H1 (cell line): ENCODE measurements around the gene GAS2L1. TPM values are rescaled to one million over a fixed set of nuclear protein-coding genes. Genes with fewer than 3 reads are reported as not detected.

Source experiments
- BCL11A ChIP-seq, 2 experiments: IDR thresholded peaks; one replicate each; pipeline ENCODE4 v1.6.1; 2011; ENCODE audit warnings: low read depth in 2 of 2, low read length in 2 of 2, mild to moderate bottlenecking in 2 of 2
- CBX8 ChIP-seq: fragments of 300-800, 300-1000 bp; sonication (generic); IDR thresholded peaks from 2 replicates; pipeline ENCODE4 v1.7.1; 2016; ENCODE audit warnings: low read depth, low read length, borderline replicate concordance
- EGR1 ChIP-seq: IDR thresholded peaks from 2 replicates; pipeline ENCODE4 v1.6.1; 2011; ENCODE audit warnings: low read depth, low read length, borderline replicate concordance
- HDAC2 ChIP-seq, 2 experiments: fragments of 300-600 bp in 1 of 2; sonication (generic) in 1 of 2; IDR thresholded peaks; 2 replicates each; pipeline ENCODE4 v1.6.1; 2011 to 2012; ENCODE audit warnings: low read depth in 2 of 2, low read length in 2 of 2, mild to moderate bottlenecking in 2 of 2, moderate library complexity in 2 of 2, borderline replicate concordance in 1 of 2, inconsistent platforms in 1 of 2
- NRF1 ChIP-seq: IDR thresholded peaks from 2 replicates; pipeline ENCODE4 v1.6.1; 2011; ENCODE audit warnings: mild to moderate bottlenecking, low read depth, low read length, improper control_type of control experiment
- RNF2 ChIP-seq: fragments of 200-900, 300-1000 bp; sonication (generic); IDR thresholded peaks from 2 replicates; pipeline ENCODE4 v1.7.1; 2016; ENCODE audit warnings: borderline replicate concordance, low read depth, mild to moderate bottlenecking, antibody characterized with exemption, low read length; ENCODE audit not compliant: poor library complexity, severe bottlenecking; ENCODE audit errors: missing control alignments
- SIX5 ChIP-seq: IDR thresholded peaks from 2 replicates; pipeline ENCODE4 v1.6.1; 2011; ENCODE audit warnings: mild to moderate bottlenecking, low read depth, low read length
- SP1 ChIP-seq: IDR thresholded peaks from 2 replicates; pipeline ENCODE4 v1.6.1; 2011; ENCODE audit warnings: low read depth, low read length
- TAF7 ChIP-seq: optimal IDR thresholded peaks from 2 replicates; pipeline ENCODE3; 2011; ENCODE audit warnings: low read depth, mild to moderate bottlenecking, inconsistent platforms, low read length, moderate library complexity, borderline replicate concordance
- polyA plus RNA-seq, 7 experiments: library from polyadenylated mRNA; depleted of rRNA in 3 of 7; stranded (reverse) in 5 of 7; unstranded in 2 of 7; fragments of >200 nt in 5 of 7; fragments of 200-250 nt in 2 of 7; gene quantifications; 1 replicate in 5 of 7; 2 replicates in 1 of 7; 4 replicates in 1 of 7; pipeline versions ENCODE4 v1.2.1 to v1.2.3, GENCODE V29; 2011 to 2013; ENCODE audit warnings: missing spikeins in 2 of 7, mixed read lengths in 2 of 7
- total RNA-seq: library from RNA; stranded (reverse); fragmentation: NEBNext Ultra II Directional; extraction: Animal tissue kit (Norgen Biotek cat#: 25700); gene quantifications from 2 replicates; pipeline ENCODE4 v1.2.1, GENCODE V29; 2021
- TF ChIP-seq, protein P1 (sequence below): fragments of 300-600 bp; sonication (generic); IDR thresholded peaks from 2 replicates; pipeline ENCODE4 v1.7.1; 2012; ENCODE audit warnings: low read length, moderate library complexity, mild to moderate bottlenecking, inconsistent platforms; ENCODE audit not compliant: insufficient replicate concordance

The GAS2L1 gene
- total and polyA plus RNA-seq, 2 of the 8 experiments (the other 6 are each of a cell fraction or from before 2014, with no cell fraction given): 3.6 to 10.1 TPM

DNA sequence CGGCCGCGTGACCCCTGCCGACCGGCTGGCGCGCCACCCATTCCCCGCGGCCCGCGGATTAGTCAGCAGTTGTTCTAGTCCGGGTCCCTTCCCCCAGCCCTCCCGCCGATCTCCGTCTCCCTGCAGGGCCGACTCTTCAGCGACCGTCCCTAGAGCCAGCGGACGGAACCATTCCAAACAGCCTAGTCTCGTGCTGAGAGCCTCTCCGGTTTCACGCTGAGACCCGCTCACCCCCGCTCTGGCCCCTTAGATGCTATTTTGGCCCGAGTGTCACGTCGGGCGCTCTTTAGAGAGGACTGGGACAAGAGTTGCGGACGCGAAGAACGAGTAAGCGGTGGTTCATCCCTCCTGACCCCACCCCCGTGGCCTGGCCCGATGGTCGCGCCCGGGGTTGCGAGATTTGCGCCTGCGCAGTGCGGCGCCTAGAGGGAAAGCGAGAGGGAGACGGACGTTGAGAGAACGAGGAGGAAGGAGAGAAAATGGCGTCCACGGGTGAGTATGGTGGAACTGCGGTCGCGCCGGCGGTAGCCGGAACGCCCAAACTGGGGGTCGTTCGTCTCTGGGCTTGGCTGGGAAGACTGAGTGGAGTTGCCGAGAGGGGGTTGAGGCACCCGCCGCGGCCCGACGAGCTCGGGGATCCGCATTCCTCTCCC, 38.5 kb upstream of the GAS2L1 start, which contains the start of the genes EWSR1 and RHBDD3 (continued):
- TF ChIP-seq, protein P1, sequence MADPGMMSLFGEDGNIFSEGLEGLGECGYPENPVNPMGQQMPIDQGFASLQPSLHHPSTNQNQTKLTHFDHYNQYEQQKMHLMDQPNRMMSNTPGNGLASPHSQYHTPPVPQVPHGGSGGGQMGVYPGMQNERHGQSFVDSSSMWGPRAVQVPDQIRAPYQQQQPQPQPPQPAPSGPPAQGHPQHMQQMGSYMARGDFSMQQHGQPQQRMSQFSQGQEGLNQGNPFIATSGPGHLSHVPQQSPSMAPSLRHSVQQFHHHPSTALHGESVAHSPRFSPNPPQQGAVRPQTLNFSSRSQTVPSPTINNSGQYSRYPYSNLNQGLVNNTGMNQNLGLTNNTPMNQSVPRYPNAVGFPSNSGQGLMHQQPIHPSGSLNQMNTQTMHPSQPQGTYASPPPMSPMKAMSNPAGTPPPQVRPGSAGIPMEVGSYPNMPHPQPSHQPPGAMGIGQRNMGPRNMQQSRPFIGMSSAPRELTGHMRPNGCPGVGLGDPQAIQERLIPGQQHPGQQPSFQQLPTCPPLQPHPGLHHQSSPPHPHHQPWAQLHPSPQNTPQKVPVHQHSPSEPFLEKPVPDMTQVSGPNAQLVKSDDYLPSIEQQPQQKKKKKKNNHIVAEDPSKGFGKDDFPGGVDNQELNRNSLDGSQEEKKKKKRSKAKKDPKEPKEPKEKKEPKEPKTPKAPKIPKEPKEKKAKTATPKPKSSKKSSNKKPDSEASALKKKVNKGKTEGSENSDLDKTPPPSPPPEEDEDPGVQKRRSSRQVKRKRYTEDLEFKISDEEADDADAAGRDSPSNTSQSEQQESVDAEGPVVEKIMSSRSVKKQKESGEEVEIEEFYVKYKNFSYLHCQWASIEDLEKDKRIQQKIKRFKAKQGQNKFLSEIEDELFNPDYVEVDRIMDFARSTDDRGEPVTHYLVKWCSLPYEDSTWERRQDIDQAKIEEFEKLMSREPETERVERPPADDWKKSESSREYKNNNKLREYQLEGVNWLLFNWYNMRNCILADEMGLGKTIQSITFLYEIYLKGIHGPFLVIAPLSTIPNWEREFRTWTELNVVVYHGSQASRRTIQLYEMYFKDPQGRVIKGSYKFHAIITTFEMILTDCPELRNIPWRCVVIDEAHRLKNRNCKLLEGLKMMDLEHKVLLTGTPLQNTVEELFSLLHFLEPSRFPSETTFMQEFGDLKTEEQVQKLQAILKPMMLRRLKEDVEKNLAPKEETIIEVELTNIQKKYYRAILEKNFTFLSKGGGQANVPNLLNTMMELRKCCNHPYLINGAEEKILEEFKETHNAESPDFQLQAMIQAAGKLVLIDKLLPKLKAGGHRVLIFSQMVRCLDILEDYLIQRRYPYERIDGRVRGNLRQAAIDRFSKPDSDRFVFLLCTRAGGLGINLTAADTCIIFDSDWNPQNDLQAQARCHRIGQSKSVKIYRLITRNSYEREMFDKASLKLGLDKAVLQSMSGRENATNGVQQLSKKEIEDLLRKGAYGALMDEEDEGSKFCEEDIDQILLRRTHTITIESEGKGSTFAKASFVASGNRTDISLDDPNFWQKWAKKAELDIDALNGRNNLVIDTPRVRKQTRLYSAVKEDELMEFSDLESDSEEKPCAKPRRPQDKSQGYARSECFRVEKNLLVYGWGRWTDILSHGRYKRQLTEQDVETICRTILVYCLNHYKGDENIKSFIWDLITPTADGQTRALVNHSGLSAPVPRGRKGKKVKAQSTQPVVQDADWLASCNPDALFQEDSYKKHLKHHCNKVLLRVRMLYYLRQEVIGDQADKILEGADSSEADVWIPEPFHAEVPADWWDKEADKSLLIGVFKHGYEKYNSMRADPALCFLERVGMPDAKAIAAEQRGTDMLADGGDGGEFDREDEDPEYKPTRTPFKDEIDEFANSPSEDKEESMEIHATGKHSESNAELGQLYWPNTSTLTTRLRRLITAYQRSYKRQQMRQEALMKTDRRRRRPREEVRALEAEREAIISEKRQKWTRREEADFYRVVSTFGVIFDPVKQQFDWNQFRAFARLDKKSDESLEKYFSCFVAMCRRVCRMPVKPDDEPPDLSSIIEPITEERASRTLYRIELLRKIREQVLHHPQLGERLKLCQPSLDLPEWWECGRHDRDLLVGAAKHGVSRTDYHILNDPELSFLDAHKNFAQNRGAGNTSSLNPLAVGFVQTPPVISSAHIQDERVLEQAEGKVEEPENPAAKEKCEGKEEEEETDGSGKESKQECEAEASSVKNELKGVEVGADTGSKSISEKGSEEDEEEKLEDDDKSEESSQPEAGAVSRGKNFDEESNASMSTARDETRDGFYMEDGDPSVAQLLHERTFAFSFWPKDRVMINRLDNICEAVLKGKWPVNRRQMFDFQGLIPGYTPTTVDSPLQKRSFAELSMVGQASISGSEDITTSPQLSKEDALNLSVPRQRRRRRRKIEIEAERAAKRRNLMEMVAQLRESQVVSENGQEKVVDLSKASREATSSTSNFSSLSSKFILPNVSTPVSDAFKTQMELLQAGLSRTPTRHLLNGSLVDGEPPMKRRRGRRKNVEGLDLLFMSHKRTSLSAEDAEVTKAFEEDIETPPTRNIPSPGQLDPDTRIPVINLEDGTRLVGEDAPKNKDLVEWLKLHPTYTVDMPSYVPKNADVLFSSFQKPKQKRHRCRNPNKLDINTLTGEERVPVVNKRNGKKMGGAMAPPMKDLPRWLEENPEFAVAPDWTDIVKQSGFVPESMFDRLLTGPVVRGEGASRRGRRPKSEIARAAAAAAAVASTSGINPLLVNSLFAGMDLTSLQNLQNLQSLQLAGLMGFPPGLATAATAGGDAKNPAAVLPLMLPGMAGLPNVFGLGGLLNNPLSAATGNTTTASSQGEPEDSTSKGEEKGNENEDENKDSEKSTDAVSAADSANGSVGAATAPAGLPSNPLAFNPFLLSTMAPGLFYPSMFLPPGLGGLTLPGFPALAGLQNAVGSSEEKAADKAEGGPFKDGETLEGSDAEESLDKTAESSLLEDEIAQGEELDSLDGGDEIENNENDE: no peak
- TF ChIP-seq SP1 (no peak; the same call in 1 of the 2 replicates), BCL11A (IDR thresholded peaks at IDR 0.05; ENCODE audit: low read depth in 2 of 2, low read length in 2 of 2) (no peak), TAF7 (peak; percentile 56), HDAC2 (IDR thresholded peaks at IDR 0.05; ENCODE audit: borderline replicate concordance in 1 of 2, low read depth in 2 of 2, low read length in 2 of 2) (no peak), CBX8 (no peak), NRF1 (peak; percentile 60), EGR1 (no peak), SIX5 (peak; percentile 35), RNF2 (no peak)
